ENCODE results near the gene TTLL11. TPM values are rescaled to one million over a fixed set of nuclear protein-coding genes. Genes with fewer than 3 reads are reported as not detected.

Gene TTLL11
- total RNA-seq, 1 donor from 2014 or later = 6.9 TPM

GRCh38 chr9:121852651-121853616 is 240.2 kb downstream of the TTLL11 start:
- FAIRE-seq = no peak
- no peaks in the 10 kb centered on the region for H4K20me1 ChIP-seq (ENCODE audit: insufficient read depth, low read length)
- DNase-seq (ENCODE audit: low read depth) = no peak
- H3K36me3 ChIP-seq (ENCODE audit: insufficient read depth, low read length) = no peaks in the 10 kb centered on the region
- no peaks in the 10 kb centered on the region for H3K9me3 ChIP-seq (ENCODE audit: insufficient read depth, low read depth, low read length)
- no peak overlapping the region for H3K27ac ChIP-seq (ENCODE audit: low read depth, low read length)
- Mint-ChIP-seq H3K27ac (ENCODE audit: unreplicated experiment) (peak overlapping the region; percentile 19), H3K9me3 (ENCODE audit: unreplicated experiment) (peaks cover 11% of the 10 kb centered on the region), H3K4me1 (ENCODE audit: low read depth, unreplicated experiment) (no peaks in the 10 kb centered on the region), H3K4me3 (ENCODE audit: unreplicated experiment) (no peak overlapping the region), H3K36me3 (ENCODE audit: low read depth, unreplicated experiment) (no peaks in the 10 kb centered on the region), H3K27me3 (ENCODE audit: low read depth, unreplicated experiment) (peaks cover 39% of the 10 kb centered on the region)
- no peak overlapping the region for H3K4me3 ChIP-seq (ENCODE audit: insufficient read depth, low read depth, low read length)
- H3K27me3 ChIP-seq (ENCODE audit: insufficient read depth, low read length) = no peaks in the 10 kb centered on the region
- no peak overlapping the region for H3K4me2 ChIP-seq (ENCODE audit: low read length)
- H3K9ac ChIP-seq (ENCODE audit: low read length) = no peak overlapping the region
- TF ChIP-seq CTCF (IDR thresholded peaks at IDR 0.05; ENCODE audit: insufficient read depth, low read depth, low read length) (no peak), EZH2 (IDR thresholded peaks at IDR 0.05; ENCODE audit: insufficient read depth, low read length) (no peak)
- H2AFZ ChIP-seq (ENCODE audit: low read depth, low read length) = no peak overlapping the region
- no peaks in the 10 kb centered on the region for H3K4me1 ChIP-seq (ENCODE audit: insufficient read depth, low read length)
- H3K79me2 ChIP-seq (ENCODE audit: insufficient read depth, low read length) = no peaks in the 10 kb centered on the region

- H3K4me2 ChIP-seq (ENCODE audit: low read length) = no peak overlapping the region
- FAIRE-seq (no peak), DNase-seq (ENCODE audit: low read depth) (no peak)
- H3K36me3 Mint-ChIP-seq (ENCODE audit: low read depth, unreplicated experiment) = no peaks in the 10 kb centered on the region
- no peaks in the 10 kb centered on the region for H3K79me2 ChIP-seq (ENCODE audit: insufficient read depth, low read length)
- H3K27me3 ChIP-seq (ENCODE audit: insufficient read depth, low read length) = no peaks in the 10 kb centered on the region
- no peaks in the 10 kb centered on the region for H3K4me1 ChIP-seq (ENCODE audit: insufficient read depth, low read length)
- H3K4me1 Mint-ChIP-seq (ENCODE audit: low read depth, unreplicated experiment) = no peaks in the 10 kb centered on the region
- TF ChIP-seq CTCF (IDR thresholded peaks at IDR 0.05; ENCODE audit: insufficient read depth, low read depth, low read length) (no peak), EZH2 (IDR thresholded peaks at IDR 0.05; ENCODE audit: insufficient read depth, low read length) (no peak)
- H3K27ac ChIP-seq (ENCODE audit: low read depth, low read length) = no peak overlapping the region
- H3K27me3 Mint-ChIP-seq (ENCODE audit: low read depth, unreplicated experiment) = peaks cover 33% of the 10 kb centered on the region
- H3K9ac ChIP-seq (ENCODE audit: low read length) = no peak overlapping the region
- no peaks in the 10 kb centered on the region for H4K20me1 ChIP-seq (ENCODE audit: insufficient read depth, low read length)
- H3K4me3 Mint-ChIP-seq (ENCODE audit: unreplicated experiment) = no peak overlapping the region
- no peaks in the 10 kb centered on the region for H3K9me3 ChIP-seq (ENCODE audit: insufficient read depth, low read depth, low read length)
- no peaks in the 10 kb centered on the region for H3K36me3 ChIP-seq (ENCODE audit: insufficient read depth, low read length)
- H3K4me3 ChIP-seq (ENCODE audit: insufficient read depth, low read depth, low read length) = no peak overlapping the region
- peaks cover 11% of the 10 kb centered on the region for H3K9me3 Mint-ChIP-seq (ENCODE audit: unreplicated experiment)
- H2AFZ ChIP-seq (ENCODE audit: low read depth, low read length) = no peak overlapping the region
- no peak overlapping the region for H3K27ac Mint-ChIP-seq (ENCODE audit: unreplicated experiment)
These were observed 240.9 kb downstream of the TTLL11 start for GRCh38 chr9:121852241-121852640.

GRCh38 chr9:121851641-121852091 is 241.4 kb downstream of the TTLL11 start:
- H3K4me1 ChIP-seq (ENCODE audit: insufficient read depth, low read length) = no peaks in the 10 kb centered on the region
- no peak overlapping the region for H3K4me3 ChIP-seq (ENCODE audit: insufficient read depth, low read depth, low read length)
- no peak overlapping the region for H2AFZ ChIP-seq (ENCODE audit: low read depth, low read length)
- Mint-ChIP-seq H3K4me3 (ENCODE audit: unreplicated experiment) (no peak overlapping the region), H3K4me1 (ENCODE audit: low read depth, unreplicated experiment) (no peaks in the 10 kb centered on the region), H3K36me3 (ENCODE audit: low read depth, unreplicated experiment) (no peaks in the 10 kb centered on the region), H3K27ac (ENCODE audit: unreplicated experiment) (no peak overlapping the region), H3K27me3 (ENCODE audit: low read depth, unreplicated experiment) (peaks cover 31% of the 10 kb centered on the region), H3K9me3 (ENCODE audit: unreplicated experiment) (peaks cover 11% of the 10 kb centered on the region)
- no peak overlapping the region for H3K27ac ChIP-seq (ENCODE audit: low read depth, low read length)
- H3K79me2 ChIP-seq (ENCODE audit: insufficient read depth, low read length) = no peaks in the 10 kb centered on the region
- FAIRE-seq (no peak), DNase-seq (ENCODE audit: low read depth) (no peak)
- no peak overlapping the region for H3K9ac ChIP-seq (ENCODE audit: low read length)
- no peaks in the 10 kb centered on the region for H3K9me3 ChIP-seq (ENCODE audit: insufficient read depth, low read depth, low read length)
- no peaks in the 10 kb centered on the region for H3K27me3 ChIP-seq (ENCODE audit: insufficient read depth, low read length)
- no peaks in the 10 kb centered on the region for H4K20me1 ChIP-seq (ENCODE audit: insufficient read depth, low read length)
- no peak overlapping the region for H3K4me2 ChIP-seq (ENCODE audit: low read length)
- no peaks in the 10 kb centered on the region for H3K36me3 ChIP-seq (ENCODE audit: insufficient read depth, low read length)
- TF ChIP-seq EZH2 (IDR thresholded peaks at IDR 0.05; ENCODE audit: insufficient read depth, low read length) = no peak
- no peak for TF ChIP-seq CTCF (IDR thresholded peaks at IDR 0.05; ENCODE audit: insufficient read depth, low read depth, low read length)
